DND-41 (cell line): ENCODE measurements around the gene DYNLT5.

Experiments
- CTCF ChIP-seq: IDR thresholded peaks from 2 replicates; pipeline ENCODE4 v1.5.1; 2012; ENCODE audit warnings: borderline replicate concordance, low read length, moderate library complexity, mild to moderate bottlenecking; ENCODE audit not compliant: poor library complexity, severe bottlenecking; ENCODE audit errors: extremely low read depth
- EZH2 ChIP-seq: IDR thresholded peaks from 3 replicates; pipeline ENCODE4 v1.6.1; 2012; ENCODE audit warnings: borderline replicate concordance, low read depth, mild to moderate bottlenecking, moderate library complexity, low read length, inconsistent platforms; ENCODE audit not compliant: severe bottlenecking

GRCh38 chr1:66729119-66729518, 23.1 kb upstream of the DYNLT5 start:
- TF ChIP-seq CTCF (no peak), EZH2 (no peak)
